Measurements from ENCODE around the gene IFT88.

Gene IFT88

GRCh38 chr13:20691616-20692015 lies 124.7 kb downstream of the IFT88 start:
- DNase-seq (ENCODE audit: low read depth) = no peak
- H3K4me3 ChIP-seq (ENCODE audit: low read depth, low read length) = no peak overlapping the region
- TF ChIP-seq, protein P1, sequence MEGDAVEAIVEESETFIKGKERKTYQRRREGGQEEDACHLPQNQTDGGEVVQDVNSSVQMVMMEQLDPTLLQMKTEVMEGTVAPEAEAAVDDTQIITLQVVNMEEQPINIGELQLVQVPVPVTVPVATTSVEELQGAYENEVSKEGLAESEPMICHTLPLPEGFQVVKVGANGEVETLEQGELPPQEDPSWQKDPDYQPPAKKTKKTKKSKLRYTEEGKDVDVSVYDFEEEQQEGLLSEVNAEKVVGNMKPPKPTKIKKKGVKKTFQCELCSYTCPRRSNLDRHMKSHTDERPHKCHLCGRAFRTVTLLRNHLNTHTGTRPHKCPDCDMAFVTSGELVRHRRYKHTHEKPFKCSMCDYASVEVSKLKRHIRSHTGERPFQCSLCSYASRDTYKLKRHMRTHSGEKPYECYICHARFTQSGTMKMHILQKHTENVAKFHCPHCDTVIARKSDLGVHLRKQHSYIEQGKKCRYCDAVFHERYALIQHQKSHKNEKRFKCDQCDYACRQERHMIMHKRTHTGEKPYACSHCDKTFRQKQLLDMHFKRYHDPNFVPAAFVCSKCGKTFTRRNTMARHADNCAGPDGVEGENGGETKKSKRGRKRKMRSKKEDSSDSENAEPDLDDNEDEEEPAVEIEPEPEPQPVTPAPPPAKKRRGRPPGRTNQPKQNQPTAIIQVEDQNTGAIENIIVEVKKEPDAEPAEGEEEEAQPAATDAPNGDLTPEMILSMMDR (IDR thresholded peaks at IDR 0.05; ENCODE audit: control insufficient read depth, extremely low read depth, insufficient read depth) = no peak

- DNase-seq (ENCODE audit: low read depth) = no peak
- no peak overlapping the region for H3K4me3 ChIP-seq (ENCODE audit: low read depth, low read length)
- TF ChIP-seq, protein P1 (IDR thresholded peaks at IDR 0.05; ENCODE audit: control insufficient read depth, extremely low read depth, insufficient read depth) = no peak
These were observed 129.1 kb downstream of the IFT88 start for GRCh38 chr13:20696073-20696472.

DNA sequence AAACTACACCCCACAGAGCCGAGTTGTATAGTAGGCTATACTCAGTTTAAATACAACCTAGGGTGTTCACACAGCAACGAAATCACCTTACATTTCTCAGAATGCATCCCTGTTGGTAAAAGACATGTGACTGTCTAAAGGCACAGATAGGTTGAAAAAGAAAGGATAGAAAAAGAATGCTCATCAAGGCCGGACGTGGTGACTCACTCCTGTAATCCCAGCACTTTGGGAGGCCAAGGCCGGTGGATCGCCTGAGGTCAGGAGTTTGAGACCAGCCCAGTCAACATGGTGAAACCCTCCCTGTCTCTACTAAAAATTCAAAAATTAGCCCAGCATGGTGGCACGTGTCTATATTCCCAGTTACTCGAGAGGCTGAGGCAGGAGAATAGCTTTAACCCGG lies 132.8 kb downstream of the IFT88 start:
- H3K4me3 ChIP-seq (ENCODE audit: low read depth, low read length) = no peak overlapping the region
- TF ChIP-seq, protein P1 (IDR thresholded peaks at IDR 0.05; ENCODE audit: control insufficient read depth, extremely low read depth, insufficient read depth) = no peak
- DNase-seq (ENCODE audit: low read depth) = no peak

DNA sequence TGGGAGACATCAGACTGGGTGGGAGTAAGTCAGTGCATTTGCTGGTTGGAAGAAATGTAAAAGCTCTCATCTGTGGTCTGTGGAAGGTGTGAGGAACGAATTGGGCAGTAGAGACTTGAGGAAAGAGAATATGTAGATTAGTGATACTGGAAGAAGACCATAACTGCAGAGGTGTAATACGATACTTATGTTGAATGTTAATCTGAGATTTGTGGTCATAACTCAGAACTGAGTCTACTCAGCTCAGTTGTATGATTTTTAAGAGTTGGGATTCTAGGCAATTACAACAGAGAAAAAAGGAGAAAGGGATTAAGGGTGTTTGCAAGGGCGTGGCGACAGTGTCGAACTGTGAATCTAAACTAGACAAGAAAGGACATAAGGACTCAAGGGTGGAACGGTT lies 133.3 kb downstream of the IFT88 start:
- H3K4me3 ChIP-seq (ENCODE audit: low read depth, low read length) = no peak overlapping the region
- no peak for DNase-seq (ENCODE audit: low read depth)
- TF ChIP-seq, protein P1 (IDR thresholded peaks at IDR 0.05; ENCODE audit: control insufficient read depth, extremely low read depth, insufficient read depth) = no peak

GRCh38 chr13:20701461-20701860 lies 134.5 kb downstream of the IFT88 start:
- H3K4me3 ChIP-seq (ENCODE audit: low read depth, low read length) = no peak overlapping the region
- no peak for DNase-seq (ENCODE audit: low read depth)
- TF ChIP-seq, protein P1 (IDR thresholded peaks at IDR 0.05; ENCODE audit: control insufficient read depth, extremely low read depth, insufficient read depth) = no peak

DNA sequence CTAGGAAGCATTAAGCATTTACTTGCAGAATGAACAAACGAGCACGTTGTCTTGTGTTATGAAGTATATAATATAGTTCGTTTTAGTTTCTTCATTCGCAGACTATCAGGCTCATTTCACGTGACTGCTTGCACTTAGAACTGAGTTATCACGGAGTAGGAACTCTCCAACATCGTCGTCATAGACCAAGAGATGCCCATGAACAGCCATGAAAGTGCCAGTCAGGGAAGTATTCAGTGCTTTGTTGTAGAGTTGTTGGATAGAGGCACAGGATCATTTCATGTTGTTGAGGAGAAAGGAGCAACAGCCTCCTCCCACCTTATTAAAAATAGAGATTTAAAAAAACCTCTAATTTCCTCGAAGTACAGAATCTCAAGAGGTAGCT lies 135.6 kb downstream of the IFT88 start:
- DNase-seq (ENCODE audit: low read depth) = no peak
- H3K4me3 ChIP-seq (ENCODE audit: low read depth, low read length) = no peak overlapping the region
- TF ChIP-seq, protein P1 (IDR thresholded peaks at IDR 0.05; ENCODE audit: control insufficient read depth, extremely low read depth, insufficient read depth) = no peak
